ENCODE results near the gene LRRC14B.

- TF ChIP-seq CTCF (IDR thresholded peaks at IDR 0.05) (no peak), POLR2A (IDR thresholded peaks at IDR 0.05) (no peak)
These were observed 43.5 kb upstream of the LRRC14B start for GRCh38 chr5:147751-148150.
